IgD-negative memory B cell (primary cell): Measurements from ENCODE around the gene WNT5A. TPM values are rescaled to one million over a fixed set of nuclear protein-coding genes. Genes with fewer than 3 reads are reported as not detected.
"Not testable (repeated sequence)": the region's sequence is repeated elsewhere in the genome, so short reads cannot be mapped to it uniquely, and the experiment has no call there.

Experiments
- H3K27ac Mint-ChIP-seq, 3 donors: one replicate each; pipeline ENCODE4 v1.8.0; 2020 to 2022; ENCODE audit warnings: mild to moderate bottlenecking in 3 of 3, mixed read lengths in 3 of 3, moderate library complexity in 1 of 3
- H3K27me3 Mint-ChIP-seq: one replicate; pipeline ENCODE4 v1.8.0; 2021; ENCODE audit warnings: mixed read lengths
- H3K36me3 Mint-ChIP-seq: one replicate; pipeline ENCODE4 v1.8.0; 2020; ENCODE audit warnings: mild to moderate bottlenecking, mixed read lengths
- H3K4me1 Mint-ChIP-seq, 3 donors: one replicate each; pipeline ENCODE4 v1.8.0; 2020 to 2022; ENCODE audit warnings: mixed read lengths in 3 of 3, mild to moderate bottlenecking in 1 of 3
- H3K4me3 Mint-ChIP-seq, 4 donors: one replicate each; pipeline ENCODE4 v1.8.0; 2020 to 2022; ENCODE audit warnings: mild to moderate bottlenecking in 4 of 4, mixed read lengths in 4 of 4, moderate library complexity in 3 of 4
- H3K9me3 Mint-ChIP-seq, 3 donors: one replicate each; pipeline ENCODE4 v1.8.0; 2020 to 2021; ENCODE audit warnings: mixed read lengths in 3 of 3, mild to moderate bottlenecking in 1 of 3
- polyA plus RNA-seq: library from polyadenylated mRNA; unstranded; fragments of 300-500 nt; fragmentation: Illumina TruSeq; gene quantifications from one replicate; pipeline ENCODE4 v1.2.3, GENCODE V29; 2021

The WNT5A gene
- polyA plus RNA-seq, 1 donor from 2014 or later = not detected

- peaks cover 0 to 2% (median 0%) of the 10 kb centered on the region in 3 donors for H3K4me1 Mint-ChIP-seq
- peaks cover 4% of the 10 kb centered on the region for H3K36me3 Mint-ChIP-seq
- no peak overlapping the region for H3K4me3 Mint-ChIP-seq
- H3K27me3 Mint-ChIP-seq = peaks cover 3% of the 10 kb centered on the region
- H3K9me3 Mint-ChIP-seq = peaks cover 0 to 5% (median 0%) of the 10 kb centered on the region in 3 donors
- H3K27ac Mint-ChIP-seq = no peak overlapping the region
Measured at GRCh38 chr3:55515550-55516246, 28.6 kb upstream of the WNT5A start.

GRCh38 chr3:55514962-55515361, 27.9 kb upstream of the WNT5A start:
- Mint-ChIP-seq H3K27me3 (peaks cover 3% of the 10 kb centered on the region), H3K36me3 (peaks cover 4% of the 10 kb centered on the region), H3K4me1 (peaks cover 0 to 2% (median 0%) of the 10 kb centered on the region in 3 donors), H3K27ac (no peak overlapping the region), H3K9me3 (peaks cover 0 to 5% (median 2%) of the 10 kb centered on the region in 3 donors), H3K4me3 (no peak overlapping the region)

GRCh38 chr3:55512571-55513343, 25.7 kb upstream of the WNT5A start:
- Mint-ChIP-seq H3K27ac (no peak overlapping the region), H3K27me3 (peaks cover 3% of the 10 kb centered on the region), H3K36me3 (peaks cover 2% of the 10 kb centered on the region), H3K4me3 (no peak overlapping the region), H3K9me3 (peaks cover 0 to 5% (median 2%) of the 10 kb centered on the region in 3 donors), H3K4me1 (peaks cover 0 to 2% (median 0%) of the 10 kb centered on the region in 3 donors)

GRCh38 chr3:55511895-55512570, 24.9 kb upstream of the WNT5A start:
- Mint-ChIP-seq H3K4me3 (no peak overlapping the region), H3K27ac (no peak overlapping the region), H3K9me3 (peaks cover 0 to 3% (median 2%) of the 10 kb centered on the region in 3 donors), H3K4me1 (peaks cover 0 to 2% (median 0%) of the 10 kb centered on the region in 3 donors), H3K36me3 (no peaks in the 10 kb centered on the region), H3K27me3 (peaks cover 2% of the 10 kb centered on the region)

GRCh38 chr3:55508335-55508734, 21.2 kb upstream of the WNT5A start:
- Mint-ChIP-seq H3K27me3 (no peaks in the 10 kb centered on the region), H3K36me3 (no peaks in the 10 kb centered on the region), H3K9me3 (peaks cover 0 to 2% (median 0%) of the 10 kb centered on the region in 3 donors), H3K27ac (no peak overlapping the region), H3K4me3 (no peak overlapping the region), H3K4me1 (no peaks in the 10 kb centered on the region)

GRCh38 chr3:55507808-55508207, 20.7 kb upstream of the WNT5A start:
- Mint-ChIP-seq H3K27ac (no peak overlapping the region), H3K36me3 (no peaks in the 10 kb centered on the region), H3K4me1 (no peaks in the 10 kb centered on the region), H3K4me3 (no peak overlapping the region), H3K9me3 (peaks cover 0 to 2% (median 0%) of the 10 kb centered on the region in 3 donors), H3K27me3 (no peaks in the 10 kb centered on the region)

GRCh38 chr3:55505776-55506175, 18.7 kb upstream of the WNT5A start:
- Mint-ChIP-seq H3K4me3 (no peak overlapping the region), H3K27me3 (no peaks in the 10 kb centered on the region), H3K9me3 (peaks cover 0 to 2% (median 0%) of the 10 kb centered on the region in 3 donors), H3K36me3 (no peaks in the 10 kb centered on the region), H3K4me1 (no peaks in the 10 kb centered on the region), H3K27ac (no peak overlapping the region)

GRCh38 chr3:55505102-55505501, 18.0 kb upstream of the WNT5A start:
- H3K4me1 Mint-ChIP-seq, H3K27ac Mint-ChIP-seq, H3K9me3 Mint-ChIP-seq, H3K36me3 Mint-ChIP-seq, H3K27me3 Mint-ChIP-seq, H3K4me3 Mint-ChIP-seq: not testable (repeated sequence)

GRCh38 chr3:55501905-55502304, 14.8 kb upstream of the WNT5A start:
- H3K9me3 Mint-ChIP-seq = no peaks in the 10 kb centered on the region
- no peaks in the 10 kb centered on the region for H3K4me1 Mint-ChIP-seq
- no peaks in the 10 kb centered on the region for H3K27me3 Mint-ChIP-seq
- no peaks in the 10 kb centered on the region for H3K36me3 Mint-ChIP-seq
- no peak overlapping the region for H3K4me3 Mint-ChIP-seq
- no peak overlapping the region for H3K27ac Mint-ChIP-seq

- Mint-ChIP-seq H3K27me3 (no peaks in the 10 kb centered on the region), H3K4me3 (no peak overlapping the region), H3K36me3 (no peaks in the 10 kb centered on the region), H3K4me1 (no peaks in the 10 kb centered on the region), H3K27ac (no peak overlapping the region), H3K9me3 (no peaks in the 10 kb centered on the region)
Measured at GRCh38 chr3:55500555-55501330, 13.6 kb upstream of the WNT5A start.

GRCh38 chr3:55498520-55498919, 11.4 kb upstream of the WNT5A start:
- no peaks in the 10 kb centered on the region for H3K27me3 Mint-ChIP-seq
- no peak overlapping the region for H3K27ac Mint-ChIP-seq
- no peak overlapping the region for H3K4me3 Mint-ChIP-seq
- H3K9me3 Mint-ChIP-seq = peaks cover 0 to 4% (median 0%) of the 10 kb centered on the region in 3 donors
- H3K4me1 Mint-ChIP-seq = no peaks in the 10 kb centered on the region
- H3K36me3 Mint-ChIP-seq = no peaks in the 10 kb centered on the region

GRCh38 chr3:55497250-55497649, 10.1 kb upstream of the WNT5A start:
- H3K36me3 Mint-ChIP-seq = no peaks in the 10 kb centered on the region
- H3K27ac Mint-ChIP-seq = no peak overlapping the region
- H3K4me3 Mint-ChIP-seq = no peak overlapping the region
- H3K9me3 Mint-ChIP-seq = peaks cover 0 to 4% (median 0%) of the 10 kb centered on the region in 3 donors
- no peaks in the 10 kb centered on the region for H3K27me3 Mint-ChIP-seq
- H3K4me1 Mint-ChIP-seq = no peaks in the 10 kb centered on the region

GRCh38 chr3:55494976-55495375, 7.9 kb upstream of the WNT5A start:
- Mint-ChIP-seq H3K36me3 (no peaks in the 10 kb centered on the region), H3K27me3 (no peaks in the 10 kb centered on the region), H3K4me3 (no peak overlapping the region), H3K4me1 (no peaks in the 10 kb centered on the region), H3K9me3 (peaks cover 0 to 4% (median 0%) of the 10 kb centered on the region in 3 donors), H3K27ac (no peak overlapping the region)

GRCh38 chr3:55492976-55493375, 5.9 kb upstream of the WNT5A start:
- peaks cover 0 to 2% (median 1%) of the 10 kb centered on the region in 3 donors for H3K4me1 Mint-ChIP-seq

More at GRCh38 chr3:55492976-55493375, 5.9 kb upstream of the WNT5A start:
- no peaks in the 10 kb centered on the region for H3K36me3 Mint-ChIP-seq
- H3K4me3 Mint-ChIP-seq = no peak overlapping the region
- peaks cover 0 to 4% (median 0%) of the 10 kb centered on the region in 3 donors for H3K9me3 Mint-ChIP-seq
- H3K27me3 Mint-ChIP-seq = peaks cover 18% of the 10 kb centered on the region
- H3K27ac Mint-ChIP-seq = peak overlapping the region in 1 of 3 donors; percentile 88
